GM15510 (cell line): ENCODE results near the gene APOD.

ENCODE experiments used
- POLR2A ChIP-seq: IDR thresholded peaks from 3 replicates; pipeline ENCODE4 v1.6.1; 2011; ENCODE audit warnings: borderline replicate concordance; ENCODE audit not compliant: insufficient read length; ENCODE audit errors: extremely low read depth

The APOD gene

DNA sequence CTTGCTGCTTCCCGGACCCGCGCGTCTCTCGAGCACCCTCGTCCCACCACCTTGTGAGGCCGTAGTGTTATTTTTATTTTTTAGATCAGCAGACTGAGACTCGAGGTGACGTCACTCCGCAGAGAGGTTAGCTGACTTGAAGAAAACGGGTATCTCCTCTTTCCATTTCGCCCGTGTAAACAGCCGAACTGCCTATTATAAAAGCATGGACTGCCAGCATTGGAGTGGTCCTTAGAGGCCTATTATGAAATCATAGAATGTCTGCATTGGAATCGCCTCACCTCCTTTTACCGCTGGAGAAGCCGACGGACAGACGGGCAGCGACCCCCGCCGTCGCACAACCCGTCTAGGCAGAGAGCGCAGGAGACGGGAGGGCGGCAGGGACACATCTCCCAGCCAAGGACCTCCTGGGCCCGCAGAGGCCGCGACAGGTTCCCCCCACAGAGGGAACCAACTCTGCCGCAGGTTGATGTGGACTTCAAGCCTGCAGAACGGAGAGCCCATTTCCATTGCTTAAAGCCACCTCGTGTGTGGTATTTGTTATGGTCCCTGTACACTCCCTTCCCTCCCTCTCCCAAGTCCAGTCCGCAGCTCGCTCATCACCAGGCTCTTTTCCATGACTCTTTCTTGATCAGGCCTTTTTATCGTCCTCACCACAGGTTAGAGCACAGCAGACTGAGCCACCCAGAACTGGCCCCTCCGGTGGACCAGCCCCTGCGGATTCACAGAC is 40.1 kb downstream of the APOD start:
- no peak for TF ChIP-seq POLR2A

DNA sequence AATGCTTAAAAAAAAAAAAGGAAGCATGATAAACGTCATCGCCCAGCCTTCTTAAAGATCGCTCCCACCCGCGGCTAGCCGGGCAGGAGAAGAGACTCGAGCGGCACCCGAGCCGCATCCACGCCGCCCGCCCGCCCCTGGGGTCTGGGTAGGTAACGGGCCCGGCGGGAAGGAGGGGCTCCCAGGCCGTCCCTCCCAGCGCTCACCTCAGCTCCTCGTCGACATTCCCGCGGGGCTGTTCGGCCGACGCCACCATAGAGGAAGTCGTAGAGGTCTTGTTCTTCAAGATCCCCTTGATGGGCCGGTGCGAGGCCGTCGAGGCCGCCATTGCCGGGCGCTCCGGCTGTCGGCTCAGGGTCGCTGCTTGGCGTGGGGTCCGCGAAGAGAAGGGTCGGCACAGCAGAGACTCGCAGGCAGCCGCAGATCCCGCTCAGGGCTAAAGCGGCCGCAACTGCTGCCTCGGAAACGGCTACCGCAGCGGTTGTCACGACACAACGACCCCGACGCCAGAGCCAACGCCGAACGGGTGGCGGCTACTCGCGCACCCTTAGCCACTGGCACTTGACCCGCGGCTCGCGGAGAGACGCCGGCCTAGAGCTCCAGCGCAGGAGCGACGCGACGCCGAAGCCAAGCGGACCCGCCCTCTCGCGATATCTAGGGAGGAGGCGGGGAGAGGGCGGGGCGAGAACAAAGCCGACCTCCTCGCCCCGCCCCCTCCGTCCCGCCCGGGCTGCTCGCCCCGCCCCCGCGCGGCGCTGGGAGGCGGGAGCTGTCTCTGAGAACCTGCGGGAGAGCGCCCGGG is 40.8 kb downstream of the APOD start, which contains the start of gene PPP1R2:
Gene PPP1R2, minus strand, starts transcription at position 628 of the 802 bp plus-strand sequence. Its CDS starts 300 bp downstream, at position 328.
- peak; percentile 98 for TF ChIP-seq POLR2A

DNA sequence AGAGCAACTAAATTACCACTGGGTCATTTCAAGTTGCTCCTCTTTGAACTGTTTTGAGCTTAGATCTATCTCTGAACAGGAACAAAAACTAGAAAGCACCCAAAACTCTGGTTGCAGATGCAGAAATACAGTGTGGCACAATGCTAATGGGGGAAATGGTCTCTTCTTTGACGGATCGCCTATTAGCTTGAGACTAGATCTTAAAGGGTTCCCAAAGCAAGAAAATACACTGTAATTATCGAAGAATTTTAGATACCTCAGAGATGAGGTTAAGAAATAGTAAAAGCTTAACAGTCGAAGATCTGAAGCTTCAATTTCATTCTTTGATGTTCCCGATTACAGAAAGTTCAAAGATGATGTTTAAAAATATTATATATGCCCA is 41.4 kb downstream of the APOD start:
- no peak for TF ChIP-seq POLR2A

GRCh38 chr3:195540511-195540910 is 43.2 kb downstream of the APOD start:
- no peak for TF ChIP-seq POLR2A

GRCh38 chr3:195540027-195540426 is 43.7 kb downstream of the APOD start:
- no peak for TF ChIP-seq POLR2A

- TF ChIP-seq POLR2A: no peak
Observed at GRCh38 chr3:195539479-195539878, 44.3 kb downstream of the APOD start.

- no peak for TF ChIP-seq POLR2A
Observed at GRCh38 chr3:195537995-195538394, 45.7 kb downstream of the APOD start.

DNA sequence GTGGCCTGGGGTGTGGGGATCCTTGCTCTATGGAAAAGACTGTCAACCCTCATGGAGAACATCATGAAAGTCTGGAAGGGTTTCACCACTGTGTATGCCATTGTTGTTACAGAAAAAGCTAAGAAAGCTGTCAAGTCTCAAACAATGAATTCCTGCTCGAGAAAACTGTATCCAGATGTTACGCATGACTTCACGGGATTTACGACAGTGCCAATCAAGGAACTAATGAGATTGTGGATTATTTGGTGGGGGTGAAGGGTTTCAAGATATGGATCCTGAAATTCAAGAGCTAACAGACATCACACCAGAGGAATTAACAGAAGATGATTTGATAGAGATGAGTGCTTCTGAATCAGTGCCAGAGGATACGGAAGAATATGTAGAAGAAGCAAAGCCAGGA is 48.4 kb downstream of the APOD start:
- no peak for TF ChIP-seq POLR2A

DNA sequence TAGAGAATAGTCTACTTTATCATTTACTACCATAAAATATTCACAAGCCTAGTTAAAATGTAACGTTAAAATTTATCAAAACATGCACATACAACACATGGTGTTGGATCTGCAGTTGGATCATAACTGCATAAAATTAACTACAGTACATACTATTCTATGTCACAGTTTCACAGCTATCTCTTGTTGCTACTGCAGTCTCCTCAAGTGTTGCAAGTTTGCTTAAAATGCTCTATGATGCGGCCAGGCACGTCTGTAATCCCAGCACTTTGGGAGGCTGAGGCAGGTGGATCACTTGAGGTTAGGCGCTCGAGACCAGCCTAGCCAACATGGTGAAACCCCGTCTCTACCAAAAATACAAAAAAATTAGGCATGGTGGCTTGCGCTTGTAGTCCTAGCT is 50.9 kb downstream of the APOD start:
- TF ChIP-seq POLR2A: no peak

- TF ChIP-seq POLR2A: no peak
Observed at GRCh38 chr3:195532345-195532744, 51.4 kb downstream of the APOD start.

DNA sequence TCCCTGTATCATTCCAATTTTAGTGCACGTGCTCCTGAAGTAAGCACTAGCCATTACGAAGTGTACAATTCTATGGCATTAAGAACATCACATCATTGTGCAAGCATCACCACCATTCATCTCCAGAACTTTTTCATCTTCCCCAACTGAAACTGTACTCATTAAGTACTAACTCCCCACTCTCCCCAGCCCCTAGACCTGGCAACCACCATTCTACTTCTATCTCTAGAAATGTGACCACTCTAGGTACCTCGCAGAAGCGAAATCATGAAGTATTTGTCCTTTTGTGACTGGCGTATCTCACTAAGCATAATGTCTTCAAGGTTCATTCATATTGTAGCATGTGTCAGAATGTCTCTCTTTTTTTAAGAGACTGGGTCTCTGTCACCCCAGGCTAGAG is 52.1 kb downstream of the APOD start:
- no peak for TF ChIP-seq POLR2A

- no peak for TF ChIP-seq POLR2A
Observed at GRCh38 chr3:195526492-195526891, 57.2 kb downstream of the APOD start.

GRCh38 chr3:195524171-195524896 is 59.4 kb downstream of the APOD start:
- no peak for TF ChIP-seq POLR2A

DNA sequence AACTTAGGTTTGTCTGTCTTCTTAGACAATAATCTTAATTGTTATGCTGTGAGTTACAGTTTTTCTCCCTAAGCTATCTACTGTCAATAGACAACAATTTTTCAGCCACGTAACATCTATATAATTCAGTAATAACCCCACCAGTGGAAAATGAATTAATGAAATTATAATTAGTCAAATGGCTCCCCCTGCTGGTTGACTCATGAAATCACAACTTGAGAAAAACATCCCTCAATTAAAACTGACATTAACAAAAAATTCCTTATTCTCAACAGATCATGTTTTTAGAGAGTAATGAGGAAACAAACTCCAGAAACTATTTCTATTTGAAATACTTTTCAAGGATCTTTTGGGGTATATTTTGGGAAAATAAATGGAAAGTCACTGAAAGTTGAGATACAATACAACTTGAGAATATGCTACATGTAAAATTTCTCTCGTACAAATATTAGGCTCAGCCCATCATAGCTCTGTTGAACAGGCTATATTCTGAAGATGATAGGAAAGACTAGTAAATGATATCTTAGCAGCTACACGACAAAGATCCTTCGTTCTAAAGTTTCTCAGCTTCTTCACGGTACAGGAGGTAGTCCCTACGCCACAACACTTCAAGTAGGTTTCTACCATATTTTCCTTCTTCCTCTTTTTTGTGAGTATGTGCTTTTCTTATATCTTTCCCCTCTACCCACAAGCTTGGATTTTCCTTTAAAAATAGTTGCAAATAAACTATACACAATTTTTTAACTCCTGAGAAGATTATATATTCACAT is 61.3 kb downstream of the APOD start:
- no peak for TF ChIP-seq POLR2A
